Activated B cell treated with CpG ODN at 0.5 μM for 24 hours (primary cell): ENCODE measurements around the gene FAM193A. TPM values are rescaled to one million over a fixed set of nuclear protein-coding genes. Genes with fewer than 3 reads are reported as not detected.

ENCODE experiments used
- ATAC-seq: fragments of 200-7000 bp; cut with Tn5 transposase; one replicate; pipeline ENCODE4 v1.10.0; 2021; ENCODE audit warnings: low read depth, mild to moderate bottlenecking, moderate library complexity
- CTCF ChIA-PET: fragments of 350-600 bp; sonication (Branson Sonifier 250); formaldehyde crosslinking; loops from one replicate; lab custom pipeline; 2021; ENCODE audit warnings: antibody characterized with exemption; lab: Charles Lee
- POLR2A ChIA-PET: fragments of 350-600 bp; sonication (Branson Sonifier 250); formaldehyde crosslinking; loops from one replicate; lab custom pipeline; 2021; ENCODE audit warnings: antibody characterized with exemption; lab: Charles Lee
- DNase-seq: peaks from one replicate; pipeline ENCODE4 v3.0.0; 2022
- H3K27ac Mint-ChIP-seq: one replicate; pipeline ENCODE4 v1.8.0; 2020; ENCODE audit warnings: mixed read lengths
- H3K27me3 Mint-ChIP-seq: one replicate; pipeline ENCODE4 v1.8.0; 2021; ENCODE audit warnings: mixed read lengths
- H3K36me3 Mint-ChIP-seq: one replicate; pipeline ENCODE4 v1.8.0; 2021; ENCODE audit warnings: low read depth, mixed read lengths
- H3K4me1 Mint-ChIP-seq: one replicate; pipeline ENCODE4 v1.8.0; 2021; ENCODE audit warnings: mixed read lengths
- H3K4me3 Mint-ChIP-seq: one replicate; pipeline ENCODE4 v1.8.0; 2020; ENCODE audit warnings: mild to moderate bottlenecking, mixed read lengths
- H3K9me3 Mint-ChIP-seq: one replicate; pipeline ENCODE4 v1.8.0; 2020; ENCODE audit warnings: mixed read lengths
- CTCF ChIP-seq: fragments of 200-600 bp; IDR thresholded peaks from one replicate; pipeline ENCODE4 v1.8.0; 2022; ENCODE audit warnings: antibody characterized with exemption, mild to moderate bottlenecking
- intact Hi-C: fragments of 100-400 bp; cut with micrococcal nuclease; formaldehyde crosslinking; loops from one replicate; pipeline ENCODE4 v1.15.1; 2024
- total RNA-seq: library from RNA; stranded (reverse); gene quantifications from 2 replicates; pipeline ENCODE4 v1.2.3, GENCODE V29; 2022

FAM193A gene
- total RNA-seq, 1 donor from 2014 or later, result 42.8 TPM

DNA sequence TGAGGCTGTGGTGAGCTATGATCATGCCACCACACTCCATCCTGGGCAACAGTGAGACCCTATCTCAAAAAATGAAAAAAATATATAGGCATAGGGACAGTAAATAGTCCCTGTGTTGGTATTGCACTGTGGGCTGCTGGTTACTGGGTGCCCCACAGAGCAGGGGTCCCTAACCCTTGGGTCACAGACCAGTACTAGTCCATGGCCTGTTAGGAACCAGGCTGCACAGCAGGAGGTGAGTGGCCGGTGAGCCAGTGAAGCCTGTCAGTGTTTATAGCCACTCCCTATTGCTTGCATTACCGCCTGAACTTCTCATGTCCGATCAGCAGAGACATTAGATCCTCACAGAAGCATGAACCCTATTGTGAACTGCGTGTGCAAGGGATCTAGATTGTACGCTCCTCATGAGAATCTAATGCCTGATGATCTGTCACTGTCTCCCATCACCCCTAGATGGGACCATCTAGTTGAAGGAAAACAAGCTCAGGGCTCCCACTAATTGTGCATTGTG is 113.2 kb downstream of the FAM193A start:
- Mint-ChIP-seq H3K4me1 (peaks cover 18% of the 10 kb centered on the region), H3K4me3 (no peak overlapping the region), H3K27ac (no peak overlapping the region), H3K9me3 (no peaks in the 10 kb centered on the region), H3K27me3 (no peaks in the 10 kb centered on the region), H3K36me3 (peaks cover 68% of the 10 kb centered on the region)
- CTCF ChIA-PET, result no interaction called here
- TF ChIP-seq CTCF, result no peak
- no peak for DNase-seq
- POLR2A ChIA-PET, result no interaction called here
- intact Hi-C loops, result loop anchor here (10.0 kb wide), 1 partner anchor 55 kb away; no protein-coding TSS in a partner anchor
- no peak for ATAC-seq

DNA sequence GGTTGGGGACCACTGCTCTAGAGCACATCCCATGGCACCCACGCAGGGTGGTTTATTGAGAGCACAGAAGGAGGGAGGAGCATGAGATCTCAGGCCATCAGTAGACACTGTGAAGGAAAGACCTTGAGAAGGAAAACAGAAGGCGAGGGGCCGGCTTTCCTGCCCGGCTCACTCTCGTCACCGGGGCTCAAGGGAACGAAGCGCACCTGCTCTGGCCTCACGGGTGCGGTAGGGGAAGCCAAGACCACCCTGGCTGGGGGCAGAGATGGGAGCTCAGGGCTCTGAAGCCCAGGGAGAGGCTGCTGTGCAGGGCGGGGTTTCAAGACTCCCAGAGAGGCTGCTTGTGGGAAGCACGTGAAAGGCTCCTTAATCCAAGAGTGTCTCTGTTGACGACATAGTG is 113.8 kb downstream of the FAM193A start:
- ChIA-PET POLR2A (no interaction called here), CTCF (no interaction called here)
- H3K9me3 Mint-ChIP-seq, result no peaks in the 10 kb centered on the region
- H3K27ac Mint-ChIP-seq, result no peak overlapping the region
- peaks cover 69% of the 10 kb centered on the region for H3K36me3 Mint-ChIP-seq
- H3K4me1 Mint-ChIP-seq, result peaks cover 18% of the 10 kb centered on the region
- TF ChIP-seq CTCF, result no peak
- no peak overlapping the region for H3K4me3 Mint-ChIP-seq
- ATAC-seq, result no peak
- DNase-seq, result no peak
- intact Hi-C loops, result no loop called here
- no peaks in the 10 kb centered on the region for H3K27me3 Mint-ChIP-seq

GRCh38 chr4:2651546-2651945 is 115.1 kb downstream of the FAM193A start:
- ChIA-PET CTCF (no interaction called here), POLR2A (interaction anchor here (0.6 kb wide), 1 partner anchor 77 kb away, joined by 10 read pairs; no protein-coding TSS in a partner anchor)
- ATAC-seq (no peak), DNase-seq (no peak)
- Mint-ChIP-seq H3K27ac (no peak overlapping the region), H3K36me3 (peaks cover 67% of the 10 kb centered on the region), H3K27me3 (no peaks in the 10 kb centered on the region), H3K4me1 (peaks cover 18% of the 10 kb centered on the region), H3K4me3 (no peak overlapping the region), H3K9me3 (no peaks in the 10 kb centered on the region)
- TF ChIP-seq CTCF, result no peak
- intact Hi-C loops, result no loop called here

GRCh38 chr4:2651998-2652397 is 115.6 kb downstream of the FAM193A start:
- no peak overlapping the region for H3K4me3 Mint-ChIP-seq
- CTCF ChIA-PET, result no interaction called here
- no peak for ATAC-seq

More at GRCh38 chr4:2651998-2652397, 115.6 kb downstream of the FAM193A start:
- no peak for TF ChIP-seq CTCF
- peak overlapping the region; percentile 19 for H3K27ac Mint-ChIP-seq
- intact Hi-C loops, result no loop called here
- no peaks in the 10 kb centered on the region for H3K27me3 Mint-ChIP-seq
- no peaks in the 10 kb centered on the region for H3K9me3 Mint-ChIP-seq
- H3K4me1 Mint-ChIP-seq, result peaks cover 18% of the 10 kb centered on the region
- POLR2A ChIA-PET, result no interaction called here
- H3K36me3 Mint-ChIP-seq, result peaks cover 65% of the 10 kb centered on the region
- DNase-seq, result no peak
